GM19452 (cell line): Measurements from ENCODE around the gene PALM3.

ENCODE experiments used
- ATAC-seq: cut with Tn5 transposase; IDR thresholded peaks from one replicate; pipeline ENCODE4 v1.9.1; 2021; ENCODE audit not compliant: unreplicated experiment

PALM3 gene, protein sequence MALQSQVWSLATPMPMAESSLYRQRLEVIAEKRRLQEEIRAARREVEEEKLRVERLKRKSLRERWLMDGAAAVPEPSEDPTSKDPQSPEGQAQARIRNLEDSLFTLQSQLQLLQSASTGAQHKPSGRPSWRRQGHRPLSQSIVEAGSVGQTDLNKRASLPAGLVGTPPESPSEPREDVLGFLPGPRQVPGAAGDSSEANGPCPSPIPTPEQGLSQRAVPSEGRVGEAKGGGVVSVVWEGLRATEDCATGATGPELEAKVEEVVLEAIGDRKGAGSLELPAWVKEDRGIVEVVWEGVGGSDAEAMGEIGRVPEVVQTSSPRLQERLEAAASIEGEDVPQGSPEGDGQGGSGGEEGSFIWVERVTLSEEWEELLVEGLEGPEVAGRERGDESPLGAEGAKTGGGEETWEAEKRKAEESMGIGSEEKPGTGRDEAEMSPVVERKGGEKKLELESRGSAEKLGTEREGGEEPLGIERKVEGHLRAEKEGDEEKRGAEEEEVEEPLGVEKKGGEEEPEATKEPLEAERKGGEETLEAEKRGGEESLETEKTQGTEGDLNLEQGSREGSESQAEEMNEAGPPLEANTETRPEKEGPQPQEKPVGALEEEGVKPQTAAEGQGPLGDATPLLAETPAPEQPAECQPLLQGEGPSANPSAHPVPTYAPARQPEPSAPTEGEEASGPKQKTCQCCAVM

GRCh38 chr19:14061751-14062557 is at the start of gene PALM3:
PALM3 (minus strand) TSS chr19:14062076; CDS start chr19:14061980, 96 bp downstream.
- no peak for ATAC-seq

GRCh38 chr19:14111486-14111885 is 49.6 kb upstream of the PALM3 start:
- no peak for ATAC-seq

DNA sequence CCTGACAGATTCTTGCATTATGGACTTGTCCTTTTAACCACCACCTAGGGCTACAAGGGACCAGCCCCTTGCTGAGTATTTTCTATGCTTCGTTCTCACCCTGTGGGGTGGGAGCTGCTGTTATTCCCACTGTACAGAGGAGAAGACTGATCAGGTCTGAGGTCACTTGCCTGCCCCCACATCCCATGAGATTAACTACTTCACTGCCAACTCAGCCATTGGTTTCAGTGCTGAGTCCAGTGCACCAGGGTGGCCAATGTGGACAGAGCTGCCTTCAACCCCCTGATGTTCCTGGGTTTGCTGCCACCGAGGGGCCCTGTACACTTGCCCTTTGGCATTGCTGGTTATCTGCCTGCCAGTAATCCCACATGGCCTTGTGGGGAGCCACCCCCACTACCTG is 48.8 kb upstream of the PALM3 start:
- no peak for ATAC-seq

GRCh38 chr19:14107581-14108461 is 45.9 kb upstream of the PALM3 start:
- no peak for ATAC-seq

GRCh38 chr19:14106840-14107239 is 45.0 kb upstream of the PALM3 start:
- ATAC-seq = no peak

GRCh38 chr19:14105680-14106079 is 43.8 kb upstream of the PALM3 start:
- no peak for ATAC-seq

GRCh38 chr19:14103310-14103709 is 41.4 kb upstream of the PALM3 start:
- ATAC-seq = no peak

DNA sequence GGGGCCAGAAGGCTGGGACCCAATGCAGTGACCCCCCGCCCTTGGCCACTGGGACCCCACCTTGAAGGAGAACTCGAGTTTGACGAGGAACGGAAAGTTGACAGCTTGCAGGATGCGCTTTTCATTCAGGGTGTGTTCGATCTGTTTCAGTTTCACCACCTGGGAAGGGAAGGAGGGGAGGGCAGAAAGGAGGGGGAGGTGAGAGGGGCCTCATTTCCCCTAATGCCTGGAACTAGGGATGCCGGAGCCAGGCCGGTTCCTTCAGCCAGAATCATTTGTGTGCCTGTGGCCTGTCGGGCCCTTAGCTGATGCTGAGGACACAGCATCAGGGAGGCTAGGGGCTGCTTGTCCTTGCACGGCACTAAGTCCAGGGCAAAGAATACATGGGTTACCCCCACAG is 40.9 kb upstream of the PALM3 start:
- ATAC-seq = no peak

GRCh38 chr19:14102102-14102696 is 40.3 kb upstream of the PALM3 start:
- ATAC-seq = no peak

DNA sequence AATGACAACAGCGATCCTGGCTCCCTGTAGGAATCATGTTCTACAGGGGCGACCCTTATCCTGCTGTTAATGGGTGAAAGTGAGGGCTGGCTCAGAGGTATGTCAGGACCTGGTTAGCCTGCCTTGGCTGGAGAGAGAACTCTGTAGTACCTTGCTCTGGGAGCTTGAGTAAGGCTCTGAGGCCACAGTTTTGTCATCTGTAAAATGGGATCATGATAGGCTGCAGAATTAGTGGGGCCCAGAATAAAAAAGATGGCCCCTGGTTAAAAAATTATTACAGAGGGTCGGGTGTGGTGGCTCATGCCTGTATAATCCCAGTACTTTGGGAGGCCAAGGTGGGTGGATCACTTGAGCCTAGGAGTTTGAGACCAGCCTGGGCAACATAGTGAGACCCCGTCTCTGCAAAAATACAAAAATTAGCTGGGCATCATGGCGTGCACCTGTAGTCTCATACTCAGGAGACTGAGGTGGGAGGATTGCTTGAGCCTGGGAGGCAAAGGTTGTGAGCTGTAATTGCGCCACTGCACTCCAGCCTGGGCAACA is 39.2 kb upstream of the PALM3 start:
- ATAC-seq = no peak

- no peak for ATAC-seq
Measured at GRCh38 chr19:14097532-14098151, 35.8 kb upstream of the PALM3 start.

DNA sequence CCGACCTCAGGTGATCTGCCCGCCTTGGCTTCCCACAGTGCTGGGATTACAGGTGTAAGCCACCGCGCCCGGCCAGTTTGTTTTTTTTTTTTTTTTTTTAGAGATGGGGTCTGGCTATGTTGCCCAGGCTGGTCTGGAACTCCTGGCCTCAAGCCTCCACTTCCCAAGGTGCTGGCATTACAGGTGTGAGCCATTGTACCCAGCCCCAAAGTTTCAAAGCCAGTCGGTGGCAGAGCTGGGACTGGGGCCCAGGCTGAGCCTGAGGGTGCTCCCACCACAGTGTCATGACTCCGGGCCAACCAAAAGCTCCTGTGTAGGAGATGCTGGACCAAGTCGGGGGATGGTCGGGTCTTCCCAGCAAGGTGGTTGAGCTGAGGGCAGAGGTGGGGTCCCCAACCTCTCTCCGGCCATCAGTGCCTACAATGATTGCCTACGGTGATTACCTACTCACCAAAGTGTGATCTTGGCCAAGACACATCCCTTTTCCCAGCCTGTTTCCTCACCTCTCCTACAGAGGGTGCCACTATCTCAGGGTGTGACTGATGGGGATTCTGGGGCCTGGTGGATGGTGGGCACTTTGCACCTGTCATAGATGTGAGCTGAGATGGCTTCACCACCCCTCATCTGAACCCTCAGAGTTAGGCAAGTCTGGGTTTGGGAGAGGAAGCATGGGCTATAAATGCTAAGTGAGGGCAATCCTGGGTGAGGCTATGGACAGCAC is 34.6 kb upstream of the PALM3 start:
- no peak for ATAC-seq

DNA sequence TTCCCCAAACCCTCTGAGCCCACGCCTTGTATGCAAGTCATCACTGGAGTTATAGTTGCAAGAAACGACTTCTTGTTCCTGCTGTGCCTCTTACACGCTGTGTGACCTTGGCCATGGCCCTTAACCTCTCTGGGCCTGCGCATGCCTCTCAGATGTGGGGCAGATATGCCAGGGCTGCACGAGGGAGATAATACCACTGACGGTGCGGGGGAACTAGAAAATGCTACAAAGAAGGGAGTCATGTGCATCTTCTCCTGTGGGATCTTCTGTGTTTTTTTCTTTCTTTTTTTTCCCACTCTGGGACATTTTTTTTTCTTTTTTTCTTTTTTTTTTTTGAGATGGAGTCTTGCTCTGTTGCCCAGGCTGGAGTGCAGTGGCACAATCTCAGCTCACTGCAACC is 33.0 kb upstream of the PALM3 start:
- no peak for ATAC-seq

GRCh38 chr19:14093117-14093823 is 31.4 kb upstream of the PALM3 start:
- no peak for ATAC-seq

DNA sequence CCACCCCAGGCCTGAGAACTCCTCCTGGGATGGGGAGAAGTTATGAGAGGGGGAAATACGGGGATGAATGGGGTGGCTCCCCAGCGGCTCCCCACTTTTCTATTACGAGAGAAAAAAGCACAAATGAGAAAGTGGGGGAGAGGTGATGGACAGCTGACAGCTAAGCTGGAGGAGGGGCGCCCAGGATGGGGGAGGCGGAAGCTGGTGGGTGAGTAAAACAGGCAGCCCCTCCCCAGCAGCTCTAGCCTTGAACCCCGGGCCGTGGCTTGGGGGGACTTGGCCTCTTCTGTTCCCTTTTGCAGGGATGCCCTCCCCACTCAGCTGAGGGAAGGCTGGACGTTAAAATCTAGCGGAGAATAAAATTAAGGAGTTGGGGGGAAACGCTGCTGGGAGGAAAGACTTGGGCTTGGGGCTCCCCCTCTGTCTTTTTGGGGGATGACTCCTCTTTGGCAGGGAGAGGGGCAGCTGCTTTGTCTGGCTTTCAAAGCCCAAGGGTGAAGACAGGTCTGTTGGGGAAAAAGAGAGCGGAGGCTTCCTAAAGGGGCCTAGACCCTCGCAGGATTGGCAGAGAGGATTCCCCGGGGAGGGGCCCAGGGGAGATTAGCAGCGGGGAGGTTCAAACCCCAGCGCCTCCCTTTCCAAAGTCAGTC is 30.1 kb upstream of the PALM3 start:
- ATAC-seq = no peak

GRCh38 chr19:14091081-14091812 is 29.4 kb upstream of the PALM3 start:
- peak; percentile 64 for ATAC-seq

DNA sequence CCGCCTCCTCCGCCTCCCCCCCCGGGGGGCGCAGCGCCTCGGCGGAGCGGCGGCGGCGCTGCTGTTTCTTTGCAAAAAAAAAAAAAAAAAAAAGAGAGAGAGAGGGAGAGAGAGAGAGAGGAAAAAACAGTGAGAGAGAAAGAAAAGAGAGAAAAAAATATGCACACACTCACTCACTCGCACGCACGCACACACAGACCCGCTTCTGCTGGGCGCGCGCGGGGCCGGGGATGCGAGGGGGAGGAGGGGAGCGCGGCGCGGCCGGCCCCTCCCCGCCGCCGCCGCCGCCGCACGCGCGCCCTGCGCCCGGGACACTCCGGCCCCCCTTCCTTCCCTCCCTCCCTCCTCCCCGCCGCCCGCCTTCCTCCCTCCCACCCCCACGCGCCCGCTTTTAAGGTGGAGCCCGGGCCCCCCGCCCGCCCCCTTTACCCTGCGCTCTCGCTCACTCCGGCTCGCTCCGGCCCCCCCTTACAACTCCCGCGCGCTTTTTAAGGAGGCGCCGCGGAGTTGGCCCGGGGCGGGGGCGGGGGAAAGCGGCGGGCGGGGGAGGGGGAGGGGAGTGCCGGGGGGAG is 28.7 kb upstream of the PALM3 start, which contains the start of gene SAMD1:
TSS of gene SAMD1 (minus strand) at position 243 of the 572 bp plus-strand sequence.
- ATAC-seq = peak; percentile 34
